BLaER1 treated with 17β-estradiol and CSF1 and Interleukin-3, amounts not matched to agents 10 nM and 100 nM (cell line): ENCODE measurements around the gene CNOT10.
"Not testable (repeated sequence)": the region's sequence is repeated elsewhere in the genome, so short reads cannot be mapped to it uniquely, and the experiment has no call there.

Experiments
- H3K27ac ChIP-seq, 11 experiments: shearing (Covaris generic); formaldehyde crosslinking; 2 replicates each; pipeline ENCODE4 v1.8.1; 2022
- H3K27me3 ChIP-seq, 11 experiments: shearing (Covaris generic); formaldehyde crosslinking; 2 replicates each; pipeline ENCODE4 v1.8.1; 2022
- H3K36me3 ChIP-seq, 11 experiments: shearing (Covaris generic); formaldehyde crosslinking; 2 replicates each; pipeline ENCODE4 v1.8.1; 2022
- H3K4me1 ChIP-seq, 10 experiments: shearing (Covaris generic); formaldehyde crosslinking; 2 replicates each; pipeline ENCODE4 v1.8.1; 2022
- H3K4me2 ChIP-seq, 11 experiments: shearing (Covaris generic); formaldehyde crosslinking; 2 replicates each; pipeline ENCODE4 v1.8.1; 2022
- H3K4me3 ChIP-seq, 10 experiments: shearing (Covaris generic); formaldehyde crosslinking; 2 replicates each; pipeline ENCODE4 v1.8.1; 2022
- H3K9ac ChIP-seq, 11 experiments: shearing (Covaris generic); formaldehyde crosslinking; 2 replicates each; pipeline ENCODE4 v1.8.1; 2022
- H3K9me3 ChIP-seq, 11 experiments: shearing (Covaris generic); formaldehyde crosslinking; replicated peaks in 1 of 11; 2 replicates each; pipeline ENCODE4 v1.8.1; 2022
- H4K20me1 ChIP-seq, 11 experiments: shearing (Covaris generic); formaldehyde crosslinking; 2 replicates each; pipeline ENCODE4 v1.8.1; 2022
- Cebpa-rat ChIP-seq, 11 experiments: shearing (Covaris generic); IDR thresholded peaks; 2 replicates each; pipeline ENCODE4 v1.8.1; 2022

Gene CNOT10

DNA sequence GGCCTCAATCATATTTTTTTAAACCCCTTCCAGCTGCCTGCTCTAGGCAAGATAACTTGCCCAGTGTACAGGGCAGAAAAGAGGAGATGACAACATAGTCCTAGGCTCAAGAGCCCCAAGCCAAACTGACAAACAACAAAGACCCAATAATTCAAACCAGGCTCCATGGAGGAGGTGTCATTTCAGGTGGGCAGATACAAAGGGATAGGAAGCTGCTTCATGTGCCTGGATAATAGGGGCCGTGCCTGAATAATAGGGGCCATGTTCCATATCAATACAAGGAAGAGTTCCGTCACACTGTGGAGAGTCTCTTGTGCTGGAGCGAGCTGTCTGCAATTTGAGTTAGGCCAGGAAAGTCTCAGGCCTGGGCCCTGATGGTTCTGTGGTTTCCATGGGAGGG is 97.4 kb downstream of the CNOT10 start:
- no peak overlapping the region for H3K4me2 ChIP-seq
- H3K9me3 ChIP-seq: no peaks in the 10 kb centered on the region
- no peak overlapping the region for H3K27ac ChIP-seq
- H3K27me3 ChIP-seq: peaks cover 0 to 17% (median 12%) of the 10 kb centered on the region in 11 experiments; a peak in 12 of 22 replicates
- TF ChIP-seq Cebpa-rat (IDR thresholded peaks at IDR 0.05): no peak
- no peak overlapping the region for H3K9ac ChIP-seq
- H3K4me3 ChIP-seq: no peak overlapping the region
- H4K20me1 ChIP-seq: peaks cover 0 to 5% (median 0%) of the 10 kb centered on the region in 11 experiments; a peak in 3 of 22 replicates
- peaks cover 0 to 12% (median 6%) of the 10 kb centered on the region in 10 experiments; a peak in 16 of 20 replicates for H3K4me1 ChIP-seq
- no peaks in the 10 kb centered on the region; a peak in 1 of 22 replicates for H3K36me3 ChIP-seq

DNA sequence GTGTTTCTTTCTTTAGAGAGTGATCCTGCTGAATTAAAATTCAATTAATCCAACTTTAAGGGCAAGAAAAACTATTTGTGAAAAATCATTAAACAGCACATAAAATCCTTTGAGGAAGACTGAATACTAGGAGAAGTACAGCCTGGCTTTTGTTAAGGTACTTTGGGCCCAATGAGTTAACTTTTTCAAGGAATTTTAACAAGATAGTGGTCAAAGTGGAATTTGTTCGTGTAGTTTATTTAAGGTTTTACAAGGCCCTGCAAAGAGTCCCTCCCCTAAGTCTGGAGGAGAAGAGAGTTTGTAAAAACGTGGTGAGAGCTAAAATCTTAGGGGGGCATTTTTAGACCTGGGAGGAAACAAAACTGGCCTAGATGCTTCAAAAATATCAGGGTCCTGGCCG is 106.8 kb downstream of the CNOT10 start:
- no peaks in the 10 kb centered on the region for H3K36me3 ChIP-seq
- no peaks in the 10 kb centered on the region for H3K9me3 ChIP-seq
- no peak overlapping the region for H3K4me3 ChIP-seq
- H3K4me1 ChIP-seq: no peaks in the 10 kb centered on the region
- no peak overlapping the region for H3K9ac ChIP-seq
- no peaks in the 10 kb centered on the region for H4K20me1 ChIP-seq
- no peak overlapping the region for H3K4me2 ChIP-seq
- no peak for TF ChIP-seq Cebpa-rat (IDR thresholded peaks at IDR 0.05)
- no peak overlapping the region for H3K27ac ChIP-seq
- no peaks in the 10 kb centered on the region for H3K27me3 ChIP-seq

GRCh38 chr3:32794487-32795308 is 109.7 kb downstream of the CNOT10 start:
- Histone ChIP-seq H3K27me3 (no peaks in the 10 kb centered on the region), H3K27ac (no peak overlapping the region), H3K9me3 (no peaks in the 10 kb centered on the region), H3K4me1 (no peaks in the 10 kb centered on the region), H4K20me1 (no peaks in the 10 kb centered on the region), H3K4me2 (no peak overlapping the region), H3K9ac (no peak overlapping the region), H3K36me3 (no peaks in the 10 kb centered on the region), H3K4me3 (no peak overlapping the region)
- no peak for TF ChIP-seq Cebpa-rat (IDR thresholded peaks at IDR 0.05)

DNA sequence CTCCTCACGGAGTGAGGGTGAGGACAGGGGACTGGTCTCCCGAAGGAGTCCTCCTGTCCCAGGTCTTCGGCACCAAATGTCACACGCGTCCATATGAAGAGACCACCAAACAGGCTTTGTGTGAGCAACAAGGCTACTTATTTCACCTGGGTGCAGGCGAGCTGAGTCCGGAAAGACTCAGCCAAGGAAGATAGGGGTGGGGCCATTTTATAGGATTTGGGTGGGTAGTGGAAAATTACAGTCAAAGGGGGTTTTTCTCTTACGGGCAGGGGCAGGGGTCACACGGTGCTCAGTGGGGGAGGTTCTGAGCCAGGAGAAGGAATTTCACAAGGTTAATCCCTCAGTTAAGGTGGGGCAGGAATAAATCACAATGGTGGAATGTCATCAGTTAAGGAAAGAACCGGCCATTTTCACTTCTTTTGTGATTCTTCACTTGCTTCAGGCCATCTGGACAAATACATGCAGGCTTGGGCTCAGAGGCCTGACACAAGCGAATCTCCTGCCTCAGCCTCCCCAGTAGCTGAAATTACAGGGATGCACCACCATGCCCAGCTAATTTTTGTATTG is 111.5 kb downstream of the CNOT10 start:
- not testable (repeated sequence) for H3K9ac ChIP-seq, H3K9me3 ChIP-seq, H3K4me2 ChIP-seq, H3K4me3 ChIP-seq, H3K27ac ChIP-seq, H3K27me3 ChIP-seq, H3K36me3 ChIP-seq, H3K4me1 ChIP-seq, H4K20me1 ChIP-seq

- Histone ChIP-seq H3K4me2 (no peak overlapping the region), H3K9me3 (peaks cover 0 to 4% (median 0%) of the 10 kb centered on the region in 11 experiments; a peak in 4 of 22 replicates), H4K20me1 (no peaks in the 10 kb centered on the region), H3K27ac (no peak overlapping the region), H3K36me3 (no peaks in the 10 kb centered on the region), H3K9ac (no peak overlapping the region), H3K27me3 (no peaks in the 10 kb centered on the region), H3K4me1 (no peaks in the 10 kb centered on the region), H3K4me3 (no peak overlapping the region)
- no peak for TF ChIP-seq Cebpa-rat (IDR thresholded peaks at IDR 0.05)
Observed at GRCh38 chr3:32797776-32798175, 112.8 kb downstream of the CNOT10 start.

DNA sequence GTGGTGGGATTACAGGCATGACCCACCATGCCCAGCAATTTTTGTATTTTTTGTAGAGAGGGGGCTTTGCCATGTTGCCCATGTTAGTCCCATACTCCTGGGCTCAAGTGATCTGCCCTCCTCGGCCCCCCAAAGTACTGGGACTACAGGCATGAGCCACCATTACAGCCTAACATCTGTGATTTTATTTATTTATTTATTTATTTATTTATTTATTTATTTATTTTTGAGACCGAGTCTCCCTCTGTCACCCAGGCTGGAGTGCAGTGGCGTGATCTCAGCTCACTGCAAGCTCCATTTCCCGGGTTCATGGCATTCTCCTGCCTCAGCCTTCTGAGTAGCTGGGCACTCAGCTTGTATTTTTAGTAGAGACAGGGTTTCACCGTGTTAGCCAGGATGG is 116.5 kb downstream of the CNOT10 start:
- H3K4me1 ChIP-seq, H3K4me3 ChIP-seq, H3K36me3 ChIP-seq, H3K27ac ChIP-seq, H3K4me2 ChIP-seq, H3K9me3 ChIP-seq, H3K9ac ChIP-seq, H4K20me1 ChIP-seq, H3K27me3 ChIP-seq: not testable (repeated sequence)

DNA sequence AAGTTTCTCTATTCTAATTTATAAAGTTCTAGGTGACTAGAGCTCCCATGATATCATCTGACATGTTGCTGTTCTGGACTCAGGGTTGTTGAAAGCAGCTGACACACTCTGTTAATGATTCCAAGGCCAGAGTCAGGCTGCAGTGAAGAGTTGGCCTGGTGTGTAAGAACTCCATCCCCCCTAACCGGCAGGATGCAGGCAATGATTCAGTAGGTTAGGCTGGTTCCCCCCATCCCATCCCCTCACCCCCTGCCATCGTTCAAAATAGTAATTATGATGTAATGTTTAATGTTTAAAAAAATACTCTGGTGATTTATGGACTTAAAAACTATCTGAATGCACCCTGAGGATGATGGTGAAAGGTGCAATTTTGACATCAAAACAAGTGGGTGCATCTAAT is 128.2 kb downstream of the CNOT10 start:
- Histone ChIP-seq H3K27ac (no peak overlapping the region), H3K4me2 (peak overlapping the region; percentile 35 to 98 (median 93); a peak in 15 of 22 replicates), H3K9me3 (peaks cover under 1 to 11% (median 9%) of the 10 kb centered on the region in 11 experiments; a peak in 18 of 22 replicates), H3K9ac (no peak overlapping the region), H3K27me3 (peaks cover 17 to 37% (median 33%) of the 10 kb centered on the region in 11 experiments), H3K36me3 (no peaks in the 10 kb centered on the region), H3K4me3 (no peak overlapping the region), H4K20me1 (peaks cover 0 to 9% (median 0%) of the 10 kb centered on the region in 11 experiments; a peak in 3 of 22 replicates), H3K4me1 (peaks cover 43 to 64% (median 52%) of the 10 kb centered on the region in 10 experiments)
- no peak for TF ChIP-seq Cebpa-rat (IDR thresholded peaks at IDR 0.05)

DNA sequence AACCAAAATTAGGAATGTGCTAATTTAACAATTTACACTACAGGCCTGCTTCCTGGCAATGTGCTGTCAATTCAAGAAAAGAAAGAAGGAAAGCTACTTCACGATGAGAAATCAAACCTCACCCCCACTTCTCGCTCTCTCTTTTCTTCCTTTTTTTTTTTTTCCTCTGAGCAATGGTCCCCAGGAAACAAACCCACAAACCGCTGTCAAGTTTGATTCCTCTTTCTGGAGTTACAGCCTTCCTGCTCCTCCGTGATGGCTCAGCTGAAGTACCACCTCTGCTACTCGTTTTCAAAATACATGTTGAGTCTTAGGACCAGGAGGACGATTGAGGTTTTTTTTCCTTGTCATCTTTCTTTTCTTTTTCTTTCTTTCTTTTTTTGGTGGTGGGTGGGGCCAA is 129.4 kb downstream of the CNOT10 start:
- H3K27ac ChIP-seq: peak overlapping the region in 7 of 11 experiments; percentile 12 to 69 (median 45); a peak in 9 of 22 replicates

DNA sequence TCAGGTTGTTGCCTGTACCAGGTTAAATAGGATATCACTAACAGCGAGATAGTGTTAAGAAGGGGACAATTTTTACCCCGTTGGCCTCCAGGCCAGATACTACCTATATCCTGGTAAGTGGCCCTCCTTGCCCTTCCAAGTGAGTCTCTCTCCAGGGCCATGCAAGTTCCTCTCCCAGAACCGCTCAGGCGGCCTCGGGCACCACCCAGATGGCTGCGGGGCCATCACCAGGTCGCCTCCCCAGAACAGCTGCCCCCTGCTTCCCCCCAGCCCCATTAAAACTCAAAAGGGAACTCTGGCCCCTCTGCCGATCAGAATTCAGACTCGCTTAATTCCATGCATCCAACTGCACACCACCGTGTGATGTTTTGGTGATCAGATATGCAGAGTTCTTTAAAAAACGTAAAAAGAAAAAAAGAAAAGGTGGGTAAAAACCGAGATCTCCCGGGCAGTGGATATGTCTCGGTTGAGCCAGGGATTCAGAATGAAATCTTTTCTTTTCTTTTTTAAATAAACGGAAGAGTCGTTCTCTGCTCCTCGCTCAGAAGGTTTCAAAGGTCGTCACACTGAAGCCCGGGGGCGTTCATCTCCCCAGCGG is 131.0 kb downstream of the CNOT10 start:
- H3K27ac ChIP-seq: peak overlapping the region in 4 of 11 experiments; percentile 27 to 50 (median 38); a peak in 6 of 22 replicates
- H3K4me2 ChIP-seq: peak overlapping the region; percentile 75 to 98 (median 93)
- peaks cover 23 to 38% (median 35%) of the 10 kb centered on the region in 11 experiments for H3K9me3 ChIP-seq
- peaks cover 45 to 64% (median 59%) of the 10 kb centered on the region in 11 experiments for H3K27me3 ChIP-seq
- H4K20me1 ChIP-seq: peaks cover 0 to 9% (median 0%) of the 10 kb centered on the region in 11 experiments; a peak in 4 of 22 replicates
- peaks cover 43 to 71% (median 57%) of the 10 kb centered on the region in 10 experiments for H3K4me1 ChIP-seq
- H3K36me3 ChIP-seq: peaks cover 0 to 20% (median 18%) of the 10 kb centered on the region in 11 experiments; a peak in 19 of 22 replicates
- TF ChIP-seq Cebpa-rat (IDR thresholded peaks at IDR 0.05): no peak
- H3K4me3 ChIP-seq: peak overlapping the region in 9 of 10 experiments; percentile 9 to 73 (median 67); a peak in 13 of 20 replicates
- peak overlapping the region in 7 of 11 experiments; percentile 6 to 81 (median 28); a peak in 7 of 22 replicates for H3K9ac ChIP-seq

More for the DNA sequence above, 129.4 kb downstream of the CNOT10 start:
- Histone ChIP-seq H3K4me3 (peak overlapping the region in 4 of 10 experiments; percentile 4 to 35 (median 26); a peak in 5 of 20 replicates), H3K9ac (peak overlapping the region in 3 of 11 experiments; percentile 21 to 47 (median 46); a peak in 5 of 22 replicates), H3K4me2 (peak overlapping the region; percentile 75 to 98 (median 93)), H3K9me3 (peaks cover 12 to 23% (median 21%) of the 10 kb centered on the region in 11 experiments), H3K27me3 (peaks cover 29 to 49% (median 45%) of the 10 kb centered on the region in 11 experiments), H4K20me1 (peaks cover 0 to 9% (median 0%) of the 10 kb centered on the region in 11 experiments; a peak in 4 of 22 replicates), H3K4me1 (peaks cover 43 to 71% (median 57%) of the 10 kb centered on the region in 10 experiments), H3K36me3 (peaks cover 0 to 11% (median 10%) of the 10 kb centered on the region in 11 experiments; a peak in 17 of 22 replicates)
- TF ChIP-seq Cebpa-rat (IDR thresholded peaks at IDR 0.05): no peak
